ENCODE measurements around the gene FER.
"Not testable (repeated sequence)": the region's sequence is repeated elsewhere in the genome, so short reads cannot be mapped to it uniquely, and the experiment has no call there.

The FER gene

DNA sequence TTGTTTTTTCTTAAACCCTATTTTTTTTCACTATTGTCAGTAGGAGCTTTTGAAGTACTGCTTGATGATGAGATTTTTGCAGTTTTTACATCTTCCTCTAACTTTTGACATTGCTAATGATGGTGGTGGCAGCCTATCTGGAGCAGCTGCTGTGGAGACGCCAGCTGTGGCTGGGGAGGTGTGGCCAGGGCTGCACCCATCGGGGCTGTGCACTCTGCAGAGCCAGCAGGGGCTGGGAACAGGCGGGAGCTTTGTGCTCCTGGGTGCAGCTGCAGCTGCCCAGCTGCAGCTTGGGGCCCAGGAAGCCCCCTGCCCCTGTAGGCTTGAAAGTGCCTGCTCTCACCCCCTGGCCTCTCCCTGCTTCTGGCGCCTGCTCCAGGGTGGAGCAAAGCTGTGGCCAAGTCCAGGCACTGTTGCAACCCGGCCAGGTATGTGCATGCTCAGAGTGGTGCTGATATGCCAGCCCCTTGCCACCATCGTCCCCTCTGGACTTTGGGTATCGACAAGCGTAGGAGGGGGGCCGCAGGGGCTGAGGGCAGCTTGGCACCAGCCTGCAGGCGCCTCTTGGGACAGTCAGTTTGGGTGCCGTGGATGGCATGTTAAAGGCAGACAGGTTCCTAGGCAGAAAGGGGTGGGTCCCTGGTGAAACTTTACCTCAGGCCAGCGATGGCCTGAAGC, 39.2 kb downstream of the FER start:
- DNase-seq, result no peak
- in situ Hi-C loops (cut with HindIII; ENCODE audit: low pct_ligation_motif_present, low pct_unique_long_range_greater_than_20kb, low sequenced_read_pairs), result no loop called here

- no peak for DNase-seq
- in situ Hi-C loops (cut with HindIII; ENCODE audit: low pct_ligation_motif_present, low pct_unique_long_range_greater_than_20kb, low sequenced_read_pairs), result no loop called here
Measured at GRCh38 chr5:108788142-108788541, 40.4 kb downstream of the FER start.

- in situ Hi-C loops (cut with HindIII; ENCODE audit: low pct_ligation_motif_present, low pct_unique_long_range_greater_than_20kb, low sequenced_read_pairs), result no loop called here
- DNase-seq, result no peak
Measured at GRCh38 chr5:108793207-108793606, 45.5 kb downstream of the FER start.

DNA sequence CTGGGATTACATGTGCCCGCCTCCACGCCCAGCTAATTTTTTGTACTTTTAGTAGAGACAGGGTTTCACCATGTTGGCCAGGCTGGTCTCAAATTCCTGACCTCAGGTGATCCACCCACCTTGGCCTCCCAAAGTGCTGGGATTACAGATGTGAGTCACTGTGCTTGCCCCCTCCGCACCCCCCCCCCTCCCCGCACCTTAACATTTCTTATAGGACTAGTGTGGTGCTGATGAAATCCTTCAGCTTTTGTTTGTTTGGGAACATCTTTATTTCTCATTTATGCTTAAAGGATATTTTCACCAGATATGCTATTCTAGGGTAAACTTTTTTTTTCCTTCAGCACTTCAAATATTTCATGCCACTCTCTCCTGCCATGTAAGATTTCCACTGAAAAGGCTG, 46.7 kb downstream of the FER start:
- DNase-seq; in situ Hi-C loops (cut with HindIII; ENCODE audit: low pct_ligation_motif_present, low pct_unique_long_range_greater_than_20kb, low sequenced_read_pairs): not testable (repeated sequence)

GRCh38 chr5:108797396-108797795, 49.7 kb downstream of the FER start:
- no peak for DNase-seq
- in situ Hi-C loops (cut with HindIII; ENCODE audit: low pct_ligation_motif_present, low pct_unique_long_range_greater_than_20kb, low sequenced_read_pairs), result no loop called here

DNA sequence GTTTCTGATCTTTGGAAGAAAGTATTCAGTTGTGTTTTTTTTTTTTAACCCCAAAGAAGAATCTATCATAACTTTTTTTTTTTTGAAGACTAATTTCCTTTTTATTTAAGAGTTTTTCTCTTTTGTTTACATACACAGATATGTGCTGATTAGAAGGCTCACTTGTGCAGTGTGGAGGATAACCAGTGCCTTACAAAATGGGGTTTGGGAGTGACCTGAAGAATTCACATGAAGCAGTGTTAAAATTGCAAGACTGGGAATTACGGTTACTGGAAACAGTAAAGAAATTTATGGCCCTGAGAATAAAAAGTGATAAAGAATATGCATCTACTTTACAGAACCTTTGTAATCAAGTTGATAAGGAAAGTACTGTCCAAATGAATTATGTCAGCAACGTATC, 50.3 kb downstream of the FER start:
- DNase-seq, result no peak
- in situ Hi-C loops (cut with HindIII; ENCODE audit: low pct_ligation_motif_present, low pct_unique_long_range_greater_than_20kb, low sequenced_read_pairs), result no loop called here

DNA sequence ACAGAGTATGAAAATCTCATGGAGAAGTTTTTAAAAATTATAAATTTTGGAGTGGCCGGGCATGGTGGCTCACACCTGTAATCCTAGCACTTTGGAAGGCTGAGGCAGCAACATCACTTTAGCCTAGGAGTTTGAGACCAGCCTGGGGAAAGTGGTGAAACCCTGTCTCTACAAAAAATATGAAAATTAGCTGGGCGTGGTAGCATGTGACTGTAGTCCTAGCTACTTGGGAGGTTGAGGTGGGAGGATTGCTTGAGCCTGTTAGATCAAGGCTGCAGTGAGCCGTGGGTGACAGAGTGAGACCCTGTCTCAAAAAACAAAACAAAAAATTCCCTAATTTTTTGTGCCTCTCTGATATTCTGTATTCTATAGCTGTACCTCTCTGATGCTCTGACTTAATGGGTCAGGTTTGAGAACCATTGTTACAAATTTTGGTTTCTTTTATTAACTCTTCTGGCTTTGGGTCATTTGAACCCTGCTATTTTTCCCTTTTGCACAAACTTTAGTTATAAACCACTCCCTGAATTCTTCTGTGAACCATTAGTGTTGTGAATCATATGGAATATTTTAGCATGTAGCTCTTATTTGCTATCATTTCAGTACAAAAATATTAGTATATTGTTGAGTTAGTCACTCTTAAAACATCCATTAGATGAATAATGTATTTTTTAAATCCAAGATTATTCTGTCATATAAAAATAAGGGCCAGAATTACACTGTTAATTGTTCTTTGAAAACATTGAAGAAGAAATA, 51.0 kb downstream of the FER start:
- DNase-seq, result no peak
- in situ Hi-C loops (cut with HindIII; ENCODE audit: low pct_ligation_motif_present, low pct_unique_long_range_greater_than_20kb, low sequenced_read_pairs), result no loop called here

DNA sequence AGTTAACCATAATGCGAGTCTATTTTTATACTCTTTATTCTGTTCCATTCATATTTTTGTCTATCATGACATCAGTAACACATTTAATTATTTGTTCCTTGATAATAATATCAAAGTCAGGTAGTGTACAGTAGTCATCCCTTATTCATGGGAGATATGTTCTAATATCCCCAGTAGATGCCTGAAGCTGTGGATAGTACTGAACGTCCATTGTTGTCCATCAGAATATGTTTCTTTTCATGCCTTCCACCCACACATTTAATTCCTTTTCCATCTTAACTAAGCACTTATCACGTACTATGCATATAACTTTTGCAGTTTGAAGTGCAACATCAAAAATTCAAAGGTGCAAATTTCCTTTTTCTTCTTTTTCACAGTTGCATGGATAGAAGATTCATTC, 53.6 kb downstream of the FER start:
- in situ Hi-C loops (cut with HindIII; ENCODE audit: low pct_ligation_motif_present, low pct_unique_long_range_greater_than_20kb, low sequenced_read_pairs), result no loop called here
- no peak for DNase-seq

DNA sequence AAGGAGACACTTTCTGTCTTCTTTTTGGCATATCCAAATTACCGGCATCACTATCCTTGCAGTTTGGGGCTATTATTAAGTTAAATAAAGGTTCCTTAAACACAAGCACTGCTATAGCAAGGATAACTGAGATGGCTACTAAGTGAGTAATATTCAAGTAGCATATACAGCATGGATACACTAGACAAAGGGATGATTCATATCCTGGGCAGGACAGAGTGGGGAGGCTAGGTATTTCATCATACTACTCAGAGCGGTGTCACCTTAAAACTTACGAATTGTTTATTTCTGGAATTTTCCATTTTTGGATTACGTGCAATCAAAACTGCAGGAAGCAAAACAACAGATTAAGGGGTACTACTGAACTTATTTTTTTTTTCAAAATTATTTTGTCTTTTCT, 54.1 kb downstream of the FER start:
- peak; percentile 82 for DNase-seq
- in situ Hi-C loops (cut with HindIII; ENCODE audit: low pct_ligation_motif_present, low pct_unique_long_range_greater_than_20kb, low sequenced_read_pairs), result no loop called here

GRCh38 chr5:108810717-108811116, 63.0 kb downstream of the FER start:
- in situ Hi-C loops (cut with HindIII; ENCODE audit: low pct_ligation_motif_present, low pct_unique_long_range_greater_than_20kb, low sequenced_read_pairs), result no loop called here
- DNase-seq, result no peak

DNA sequence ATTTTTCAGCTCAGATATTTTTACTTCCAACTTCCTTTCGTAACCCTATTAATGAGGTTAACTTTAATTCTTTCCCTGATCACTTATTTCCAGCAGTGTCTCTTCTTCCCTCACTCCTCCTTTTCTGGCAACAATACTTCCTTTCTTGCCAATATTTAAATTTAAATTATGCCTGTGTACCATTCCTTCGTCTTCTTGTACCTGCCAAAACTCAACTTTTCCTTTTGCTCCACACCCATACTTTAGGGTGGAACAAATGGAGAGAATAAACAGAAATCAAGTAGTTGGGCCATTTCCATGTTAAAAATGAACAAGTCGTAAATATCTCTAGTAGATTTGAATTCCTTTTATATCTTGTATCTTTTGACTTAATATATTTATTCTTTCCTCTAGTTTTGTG, 66.0 kb downstream of the FER start:
- DNase-seq, result no peak
- in situ Hi-C loops (cut with HindIII; ENCODE audit: low pct_ligation_motif_present, low pct_unique_long_range_greater_than_20kb, low sequenced_read_pairs), result no loop called here

DNA sequence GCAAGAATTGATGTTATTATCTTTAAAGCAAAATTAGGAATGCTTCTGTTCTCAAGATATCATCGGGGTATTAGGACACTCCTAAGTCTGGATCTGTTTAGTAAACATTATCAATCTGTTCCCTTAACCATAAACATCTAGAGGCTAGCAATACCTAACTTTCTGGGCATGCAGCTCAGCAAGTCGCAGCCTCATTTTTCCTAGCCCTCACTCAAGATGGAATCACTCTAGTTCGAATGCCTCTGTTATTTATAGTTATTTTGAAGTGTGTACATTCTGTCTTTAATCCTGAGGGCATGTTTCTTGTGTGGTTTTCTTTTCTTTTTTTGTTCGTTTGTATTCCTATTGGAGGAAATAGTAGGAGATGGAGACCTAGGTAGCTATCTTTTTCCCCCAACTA, 66.9 kb downstream of the FER start:
- no peak for DNase-seq
- in situ Hi-C loops (cut with HindIII; ENCODE audit: low pct_ligation_motif_present, low pct_unique_long_range_greater_than_20kb, low sequenced_read_pairs), result no loop called here

DNA sequence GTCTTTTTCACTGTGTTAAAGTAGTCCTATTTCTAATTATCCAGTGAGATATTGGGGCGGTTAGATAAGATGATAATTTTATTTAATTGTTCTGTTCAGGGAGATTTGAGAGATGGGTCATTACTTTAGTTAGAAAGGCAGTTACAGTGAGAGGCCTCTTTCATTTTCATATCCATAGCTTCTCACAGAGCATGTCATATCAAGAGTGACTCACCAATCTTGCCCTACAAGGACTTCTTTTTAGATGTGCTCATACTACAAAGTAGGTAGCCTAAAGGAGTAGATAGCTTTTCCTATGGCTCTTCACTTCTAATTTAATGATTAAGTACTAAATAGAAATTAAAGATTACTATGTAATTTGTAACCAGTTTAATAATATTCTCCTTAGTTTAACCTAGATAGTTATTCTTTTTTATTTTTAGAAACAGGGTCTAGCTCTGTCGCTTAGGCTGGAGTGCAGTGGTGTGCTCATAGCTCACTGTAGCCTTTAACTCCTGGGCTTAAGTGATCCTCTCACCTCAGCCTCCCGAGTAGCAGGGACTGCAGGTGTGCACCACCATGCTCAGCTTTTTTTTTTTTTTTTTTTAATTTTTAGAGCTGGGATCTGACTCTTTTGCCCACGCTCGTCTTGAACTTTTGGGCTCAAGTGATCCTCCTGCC, 71.0 kb downstream of the FER start:
- peak; percentile 31 for DNase-seq
- in situ Hi-C loops (cut with HindIII; ENCODE audit: low pct_ligation_motif_present, low pct_unique_long_range_greater_than_20kb, low sequenced_read_pairs), result no loop called here

DNA sequence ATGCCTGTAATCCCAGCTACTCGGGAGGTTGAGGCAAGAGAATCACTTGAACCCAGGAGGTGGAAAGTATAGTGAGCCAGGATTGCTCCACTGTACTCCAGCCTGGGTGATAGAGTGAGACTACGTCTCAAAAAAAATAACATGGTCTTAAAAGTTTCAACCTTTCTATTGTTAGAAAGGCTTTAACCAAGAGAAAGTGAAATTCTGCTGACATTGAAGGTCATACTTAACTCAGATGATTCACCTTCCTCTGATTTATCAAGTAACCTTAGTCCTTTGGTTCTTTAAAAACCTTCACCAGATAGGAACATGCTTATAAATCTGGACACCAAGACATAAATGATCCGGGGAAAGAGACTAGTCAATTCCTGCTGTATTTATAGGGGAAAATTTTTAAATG, 73.3 kb downstream of the FER start:
- in situ Hi-C loops (cut with HindIII; ENCODE audit: low pct_ligation_motif_present, low pct_unique_long_range_greater_than_20kb, low sequenced_read_pairs), result no loop called here
- no peak for DNase-seq

- DNase-seq, result no peak
- in situ Hi-C loops (cut with HindIII; ENCODE audit: low pct_ligation_motif_present, low pct_unique_long_range_greater_than_20kb, low sequenced_read_pairs), result no loop called here
Measured at GRCh38 chr5:108822211-108822947, 74.7 kb downstream of the FER start.

- no peak for DNase-seq
- in situ Hi-C loops (cut with HindIII; ENCODE audit: low pct_ligation_motif_present, low pct_unique_long_range_greater_than_20kb, low sequenced_read_pairs), result no loop called here
Measured at GRCh38 chr5:108827131-108827530, 79.4 kb downstream of the FER start.

DNA sequence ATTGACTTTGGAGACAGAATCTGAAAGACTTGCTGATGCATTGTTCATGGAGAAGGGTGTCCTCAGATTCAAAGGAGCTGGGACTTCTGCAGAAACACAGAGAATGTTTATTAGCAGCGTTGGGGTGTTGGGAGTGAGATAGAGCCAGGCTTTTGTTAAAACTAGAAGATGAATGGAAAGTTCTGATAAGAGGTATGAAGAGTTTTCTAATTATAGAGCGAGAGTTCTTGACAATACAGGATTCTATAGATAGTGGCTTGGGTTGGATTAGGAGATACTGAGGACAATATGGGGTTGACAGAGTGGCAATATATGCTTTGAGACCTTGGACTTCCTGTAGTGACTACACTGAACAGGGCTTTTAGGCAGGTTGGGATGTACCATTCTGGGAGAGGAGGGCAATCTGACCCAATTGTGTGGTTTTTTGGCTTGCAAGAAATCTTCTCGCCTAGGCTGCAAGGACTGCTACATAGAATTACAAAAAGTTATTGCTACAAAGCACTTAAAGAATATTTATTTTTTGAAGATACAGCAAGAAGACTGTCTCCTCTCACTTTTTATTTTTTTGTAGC, 83.1 kb downstream of the FER start:
- DNase-seq, result no peak
- in situ Hi-C loops (cut with HindIII; ENCODE audit: low pct_ligation_motif_present, low pct_unique_long_range_greater_than_20kb, low sequenced_read_pairs), result no loop called here

DNA sequence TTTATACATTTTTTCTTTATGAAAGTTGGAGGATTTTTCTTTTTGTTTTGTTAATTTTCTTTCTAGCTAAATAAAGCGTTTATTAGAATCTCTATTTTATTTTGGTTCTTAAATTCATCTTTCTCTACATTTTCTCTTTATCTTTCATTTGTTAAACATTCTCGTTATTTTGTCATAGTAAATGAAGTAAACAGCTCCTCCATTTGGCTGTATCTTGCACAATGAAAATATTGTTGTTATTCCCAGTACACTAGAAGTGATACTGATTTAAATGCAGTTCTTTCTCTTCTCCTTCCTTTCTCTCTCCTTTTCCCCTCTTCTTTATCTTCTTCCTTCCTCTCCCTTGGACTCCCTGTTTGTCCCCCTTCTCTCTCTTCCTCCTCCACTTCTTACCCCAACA, 88.8 kb downstream of the FER start:
- no peak for DNase-seq
- in situ Hi-C loops (cut with HindIII; ENCODE audit: low pct_ligation_motif_present, low pct_unique_long_range_greater_than_20kb, low sequenced_read_pairs), result no loop called here

All from ACHN (cell line).